Common myeloid progenitor, CD34-positive (primary cell): ENCODE measurements around the gene ZNF165.
A peak's percentile ranks its signal among the peaks of the same experiment; 100 is the strongest.
"Not testable (repeated sequence)": the region's sequence is repeated elsewhere in the genome, so short reads cannot be mapped to it uniquely, and the experiment has no call there.

Experiments
- CTCF ChIA-PET: fragments of 350-600 bp; sonication (Branson Sonifier 250); formaldehyde crosslinking; loops from one replicate; lab custom pipeline; 2021; ENCODE audit warnings: antibody characterized with exemption; lab: Charles Lee
- POLR2A ChIA-PET: fragments of 350-600 bp; sonication (Branson Sonifier 250); formaldehyde crosslinking; loops from one replicate; lab custom pipeline; 2021; ENCODE audit warnings: antibody characterized with exemption; lab: Charles Lee
- DNase-seq, 3 donors: peaks; one replicate each; pipeline versions ENCODE4 v3.0.0 to v3.0.0-alpha.2; 2013
- H3K27ac ChIP-seq, 2 experiments: 1 replicate in 1 of 2; 2 replicates in 1 of 2; pipeline ENCODE4 v1.7.0; 2013; ENCODE audit warnings: inconsistent platforms in 2 of 2, low read length in 2 of 2, mild to moderate bottlenecking in 2 of 2, low read depth in 1 of 2, moderate library complexity in 1 of 2; ENCODE audit not compliant: severe bottlenecking in 2 of 2, insufficient read depth in 1 of 2, poor library complexity in 1 of 2
- H3K27me3 ChIP-seq, 5 experiments: replicated peaks in 2 of 5; 1 replicate in 3 of 5; 2 replicates in 2 of 5; pipeline versions ENCODE4 v1.6.1 to v1.7.0; 2013; ENCODE audit warnings: low read length in 4 of 5, mild to moderate bottlenecking in 2 of 5, moderate library complexity in 2 of 5, inconsistent platforms in 1 of 5; ENCODE audit not compliant: insufficient read depth in 5 of 5, control insufficient read depth in 4 of 5
- H3K36me3 ChIP-seq, 4 experiments: 1 replicate in 2 of 4; 2 replicates in 2 of 4; pipeline versions ENCODE4 v1.6.1 to v1.7.0; 2013; ENCODE audit warnings: low read length in 3 of 4, control low read depth in 1 of 4, mild to moderate bottlenecking in 1 of 4; ENCODE audit not compliant: control insufficient read depth in 4 of 4, insufficient read depth in 4 of 4
- H3K4me1 ChIP-seq, 4 experiments: 1 replicate in 3 of 4; 2 replicates in 1 of 4; pipeline versions ENCODE4 v1.6.1 to v1.7.1; 2013; ENCODE audit warnings: low read length in 3 of 4, mild to moderate bottlenecking in 3 of 4, control low read depth in 1 of 4, inconsistent platforms in 1 of 4, moderate library complexity in 1 of 4; ENCODE audit not compliant: control insufficient read depth in 4 of 4, insufficient read depth in 4 of 4; ENCODE audit errors: control extremely low read depth in 1 of 4
- H3K4me3 ChIP-seq, 7 experiments: 1 replicate in 4 of 7; 2 replicates in 3 of 7; pipeline versions ENCODE4 v1.5.1 to v1.7.0; 2013; ENCODE audit warnings: mild to moderate bottlenecking in 7 of 7, low read length in 6 of 7, moderate library complexity in 6 of 7, inconsistent platforms in 2 of 7, low read depth in 2 of 7, control low read depth in 1 of 7; ENCODE audit not compliant: insufficient read depth in 4 of 7, control insufficient read depth in 1 of 7; ENCODE audit errors: extremely low read depth in 1 of 7
- H3K9me3 ChIP-seq, 5 experiments: 1 replicate in 4 of 5; 2 replicates in 1 of 5; pipeline versions ENCODE4 v1.6.1 to v1.7.1; 2013; ENCODE audit warnings: low read length in 4 of 5, mild to moderate bottlenecking in 2 of 5, inconsistent platforms in 1 of 5, low read depth in 1 of 5, moderate library complexity in 1 of 5; ENCODE audit not compliant: control insufficient read depth in 4 of 5, insufficient read depth in 2 of 5; ENCODE audit errors: control extremely low read depth in 1 of 5
- WGBS: methylation state at CpG from one replicate; pipeline ENCODE4 v1.1.5; 2013; ENCODE audit not compliant: insufficient coverage; 5-methylcytosine and 5-hydroxymethylcytosine counted together

ZNF165 gene

GRCh38 chr6:28102222-28102621, 21.9 kb downstream of the ZNF165 start:
- CTCF ChIA-PET, POLR2A ChIA-PET, DNase-seq, H3K27ac ChIP-seq, H3K4me3 ChIP-seq, H3K27me3 ChIP-seq, H3K36me3 ChIP-seq: not testable (repeated sequence)
- H3K4me1 ChIP-seq: peaks cover 0 to 13% (median 5%) of the 10 kb centered on the region in 4 experiments
- WGBS: 96% methylated on average over 5 of the region's 7 CpGs
- H3K9me3 ChIP-seq: peaks cover 0 to 17% (median 5%) of the 10 kb centered on the region in 5 experiments

GRCh38 chr6:28102699-28103098, 22.3 kb downstream of the ZNF165 start:
- H3K27ac ChIP-seq, CTCF ChIA-PET, H3K4me3 ChIP-seq, H3K27me3 ChIP-seq, POLR2A ChIA-PET, H3K36me3 ChIP-seq, DNase-seq: not testable (repeated sequence)
- Histone ChIP-seq H3K9me3 (peaks cover 0 to 15% (median 5%) of the 10 kb centered on the region in 5 experiments), H3K4me1 (peaks cover 0 to 13% (median 5%) of the 10 kb centered on the region in 4 experiments)

- DNase-seq: peak; percentile 83 to 94 (median 91)
- ChIA-PET POLR2A (interaction anchor here (0.8 to 1.7 kb wide), 6 partner anchors 11 to 32 kb away, joined by 3 to 5 read pairs (median 4); partner anchors contain the start of gene ZSCAN16), CTCF (interaction anchor here (0.8 to 2.5 kb wide), 5 partner anchors 11 to 196 kb away, joined by 3 to 9 read pairs (median 4); no protein-coding TSS in a partner anchor)
- peak overlapping the region; percentile 70 to 90 (median 86) for H3K4me3 ChIP-seq
- H3K27ac ChIP-seq: peak overlapping the region; percentile 69 to 82
- H3K27me3 ChIP-seq: no peaks in the 10 kb centered on the region
- 0% methylated on average over 50 of the region's 54 CpGs for WGBS
- H3K4me1 ChIP-seq: peaks cover 0 to 13% (median 5%) of the 10 kb centered on the region in 4 experiments
- H3K9me3 ChIP-seq: no peaks in the 10 kb centered on the region
- H3K36me3 ChIP-seq: no peaks in the 10 kb centered on the region
These were observed 24.2 kb downstream of the ZNF165 start for GRCh38 chr6:28104392-28105244.

GRCh38 chr6:28105245-28105639, 24.9 kb downstream of the ZNF165 start:
- CTCF ChIA-PET: interaction anchor here (0.7 to 2.5 kb wide), 5 partner anchors 12 to 196 kb away, joined by 3 to 7 read pairs (median 4); partner anchors contain the start of gene ZSCAN16
- Histone ChIP-seq H3K36me3 (no peaks in the 10 kb centered on the region), H3K27ac (peak overlapping the region; percentile 69 to 82), H3K4me3 (peak overlapping the region; percentile 70 to 90 (median 86)), H3K27me3 (no peaks in the 10 kb centered on the region), H3K9me3 (no peaks in the 10 kb centered on the region), H3K4me1 (peaks cover 0 to 13% (median 5%) of the 10 kb centered on the region in 4 experiments)
- POLR2A ChIA-PET: interaction anchor here (0.8 to 1.7 kb wide), 5 partner anchors 10 to 32 kb away, joined by 3 to 4 read pairs (median 3); partner anchors contain the start of gene ZSCAN16
- WGBS: 50% methylated on average over 5 of the region's 5 CpGs
- DNase-seq: peak in 2 of 3 donors; percentile 28 to 46

- WGBS: 96% methylated on average over 3 of the region's 3 CpGs
- no peaks in the 10 kb centered on the region for H3K9me3 ChIP-seq
- H3K27me3 ChIP-seq: no peaks in the 10 kb centered on the region
- ChIA-PET CTCF (no interaction called here), POLR2A (no interaction called here)
- no peak overlapping the region for H3K4me3 ChIP-seq
- H3K4me1 ChIP-seq: peaks cover 0 to 13% (median 5%) of the 10 kb centered on the region in 4 experiments
- no peak overlapping the region for H3K27ac ChIP-seq
- DNase-seq: no peak
- H3K36me3 ChIP-seq: no peaks in the 10 kb centered on the region
These were observed 27.1 kb downstream of the ZNF165 start for GRCh38 chr6:28107506-28107905.

- CTCF ChIA-PET: interaction anchor here (1.5 kb wide), 1 partner anchor 13 kb away, joined by 3 read pairs; no protein-coding TSS in a partner anchor
- POLR2A ChIA-PET: no interaction called here
- H3K27ac ChIP-seq: no peak overlapping the region
- H3K9me3 ChIP-seq: no peaks in the 10 kb centered on the region
- H3K4me3 ChIP-seq: no peak overlapping the region
- H3K27me3 ChIP-seq: no peaks in the 10 kb centered on the region
- H3K4me1 ChIP-seq: no peaks in the 10 kb centered on the region
- H3K36me3 ChIP-seq: peaks cover 6 to 25% (median 18%) of the 10 kb centered on the region in 4 experiments
- 92% methylated on average over 2 of the region's 3 CpGs for WGBS
- no peak for DNase-seq
These were observed 31.6 kb downstream of the ZNF165 start for GRCh38 chr6:28111964-28112363.

- ChIA-PET CTCF (interaction anchor here (2.1 kb wide), 1 partner anchor 17 kb away, joined by 5 read pairs; no protein-coding TSS in a partner anchor), POLR2A (interaction anchor here (1.2 kb wide), 1 partner anchor 11 kb away, joined by 3 read pairs; no protein-coding TSS in a partner anchor)
- peaks cover 12 to 44% (median 26%) of the 10 kb centered on the region in 4 experiments for H3K36me3 ChIP-seq
- H3K27ac ChIP-seq: no peak overlapping the region
- DNase-seq: no peak
- H3K4me3 ChIP-seq: no peak overlapping the region
- WGBS: 100% methylated on average over 2 of the region's 2 CpGs
- H3K4me1 ChIP-seq: no peaks in the 10 kb centered on the region
- no peaks in the 10 kb centered on the region for H3K27me3 ChIP-seq
- no peaks in the 10 kb centered on the region for H3K9me3 ChIP-seq
These were observed 35.4 kb downstream of the ZNF165 start for GRCh38 chr6:28115799-28116198.
